Right lung (tissue), 10 donors: ENCODE data around the gene RNF32. TPM values are rescaled to one million over a fixed set of nuclear protein-coding genes. Genes with fewer than 3 reads are reported as not detected.

Experiments used
- DNase-seq, 2 donors: peaks; one replicate each; pipeline ENCODE4 v3.0.0-alpha.2; 2013
- long read RNA-seq, 8 donors: transcript quantifications; one replicate each; lab custom pipeline, GENCODE V29; 2026
- polyA plus RNA-seq, 5 donors: library from polyadenylated mRNA; unstranded; fragments of 120-200 nt; gene quantifications; one replicate each; pipeline versions ENCODE4 v1.2.1 to v1.2.3, GENCODE V29; 2013; ENCODE audit warnings: inconsistent platforms in 1 of 5, low replicate concordance in 1 of 5; ENCODE audit not compliant: insufficient read length in 5 of 5, insufficient read depth in 1 of 5

The RNF32 gene
- 1 to 10 TPM; 3.9 to 8.1 (median 5.1) TPM for polyA plus RNA-seq
- long read RNA-seq, donor 1, partial matches to known transcripts = 26 of 27 reads
- long read RNA-seq, donor 1, other reads (novel, unspliced or antisense) = 0 of 27 reads
- long read RNA-seq, donor 2 = 0 reads
- long read RNA-seq, donor 3 = 0 reads
- long read RNA-seq, donor 4, partial matches to known transcripts = 7 of 12 reads
- long read RNA-seq, donor 4, other reads (novel, unspliced or antisense) = 5 of 12 reads
- long read RNA-seq, donor 5, partial matches to known transcripts = 0 of 1 reads
- long read RNA-seq, donor 5, other reads (novel, unspliced or antisense) = 0 of 1 reads
- long read RNA-seq, donor 6 = 0 reads
- long read RNA-seq, donor 7, partial matches to known transcripts = 0 of 12 reads
- long read RNA-seq, donor 7, other reads (novel, unspliced or antisense) = 12 of 12 reads
- long read RNA-seq, donor 8, partial matches to known transcripts = 6 of 6 reads
- long read RNA-seq, donor 8, other reads (novel, unspliced or antisense) = 0 of 6 reads

DNA sequence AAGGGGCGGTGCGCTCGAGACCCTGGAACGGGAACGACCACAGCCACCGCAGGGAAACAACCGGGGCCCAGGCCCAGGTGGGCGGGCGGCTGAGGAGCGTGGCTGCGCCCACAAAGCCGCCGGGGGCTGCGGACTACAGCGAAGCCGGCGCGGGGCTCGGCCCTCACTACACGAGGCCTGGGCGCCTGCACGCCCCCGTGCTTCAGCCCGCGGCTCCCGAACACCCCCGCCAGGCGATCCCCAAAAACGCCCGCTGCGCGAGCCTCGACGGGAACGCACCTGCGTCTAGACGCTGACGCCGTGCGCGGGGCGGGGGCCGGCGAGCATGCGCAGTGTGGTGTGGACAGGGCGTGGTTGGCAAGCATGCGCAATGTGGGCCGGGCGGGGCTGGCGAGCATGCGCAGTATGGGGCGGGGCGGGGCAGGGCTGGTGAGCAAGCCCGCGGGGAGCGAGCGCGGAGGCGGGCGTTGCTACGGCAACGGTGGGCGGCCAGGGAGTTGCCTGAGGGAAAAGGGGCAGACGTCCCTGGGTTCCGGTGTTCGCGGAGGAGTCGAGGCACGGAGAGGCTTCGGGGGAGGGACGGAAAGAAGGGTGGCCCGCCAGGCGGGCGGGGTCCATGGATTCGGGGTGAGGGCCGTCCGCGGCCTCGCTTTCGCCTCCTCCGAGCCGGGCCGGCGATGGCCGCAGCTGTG is at the start of gene RNF32:
Gene RNF32, plus strand, starts transcription at position 518 of the 692 bp plus-strand sequence. CDS start 3,104 bp downstream, outside the sequence.
- peak; percentile 94 to 95 for DNase-seq

- no peak for DNase-seq
Measured at GRCh38 chr7:156592155-156592884, 48.3 kb upstream of the RNF32 start.

- no peak for DNase-seq
Measured at GRCh38 chr7:156594283-156595080, 46.1 kb upstream of the RNF32 start.

DNA sequence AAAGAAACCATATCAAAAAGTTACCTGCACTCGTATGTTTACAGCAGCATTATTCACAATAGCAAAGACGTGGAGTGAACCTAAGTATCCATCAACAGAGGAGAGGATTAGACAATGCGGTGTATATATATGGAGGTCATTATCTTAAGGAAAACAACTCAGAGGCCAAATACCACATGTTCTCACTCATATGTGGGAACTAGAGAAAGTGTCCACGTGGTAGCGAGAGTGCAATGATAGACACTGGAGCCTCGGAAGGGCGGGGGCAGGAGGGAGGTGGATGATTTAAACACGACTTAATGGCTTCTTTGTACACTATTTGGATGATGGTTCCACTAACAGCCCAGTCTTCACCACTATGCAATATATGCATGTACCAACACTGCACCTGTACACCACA is 40.1 kb upstream of the RNF32 start:
- DNase-seq = no peak

GRCh38 chr7:156602283-156602682 is 38.3 kb upstream of the RNF32 start:
- no peak for DNase-seq

GRCh38 chr7:156603011-156603410 is 37.6 kb upstream of the RNF32 start:
- no peak for DNase-seq

- DNase-seq = no peak
Measured at GRCh38 chr7:156603629-156604028, 36.9 kb upstream of the RNF32 start.

- no peak for DNase-seq
Measured at GRCh38 chr7:156604311-156604710, 36.3 kb upstream of the RNF32 start.

GRCh38 chr7:156604836-156605695 is 35.5 kb upstream of the RNF32 start:
- no peak for DNase-seq

- no peak for DNase-seq
Measured at GRCh38 chr7:156606135-156606534, 34.4 kb upstream of the RNF32 start.

GRCh38 chr7:156606691-156607331 is 33.8 kb upstream of the RNF32 start:
- no peak for DNase-seq

DNA sequence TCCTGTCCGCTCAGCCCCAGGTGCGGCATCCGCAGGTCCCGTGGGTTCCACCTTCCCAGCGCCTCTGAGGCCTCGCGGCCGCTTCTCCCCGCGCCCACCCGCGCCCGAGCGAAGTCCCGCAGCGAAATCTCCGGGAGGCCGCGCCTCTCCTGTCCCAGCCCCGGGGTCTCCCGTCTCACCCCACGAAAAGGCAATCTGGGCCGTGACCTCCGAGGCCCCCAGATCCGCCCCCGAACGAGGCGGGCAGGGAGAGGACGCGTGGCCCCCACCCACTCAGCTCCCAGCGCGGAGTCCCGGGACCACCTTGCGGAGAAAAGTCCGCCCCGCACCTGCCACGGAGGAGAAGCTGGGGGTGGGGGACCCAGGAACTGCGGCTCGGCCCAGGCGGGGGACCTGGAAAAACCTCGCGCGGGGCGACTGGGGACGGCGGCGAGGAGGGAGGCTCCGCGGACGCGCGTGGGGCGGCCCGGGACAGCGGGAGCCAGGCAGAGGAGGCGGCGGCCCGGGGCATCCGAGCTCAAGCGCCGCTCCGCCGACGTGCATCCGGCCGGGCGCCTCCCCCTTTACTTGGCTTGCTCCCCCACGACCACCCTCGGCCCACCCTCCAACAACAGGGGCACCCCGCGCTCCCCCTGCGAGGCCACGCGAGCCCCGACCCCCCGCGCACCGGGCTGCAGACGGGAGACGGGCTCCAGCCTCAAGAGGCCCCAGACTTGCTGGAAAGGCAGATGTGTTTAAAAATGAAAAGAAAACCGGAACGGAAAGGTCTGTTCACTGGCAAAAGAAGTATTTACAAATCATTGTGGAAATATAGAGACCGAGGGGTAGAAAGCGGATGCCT is 33.0 kb upstream of the RNF32 start:
- no peak for DNase-seq

- no peak for DNase-seq
Measured at GRCh38 chr7:156608173-156608478, 32.4 kb upstream of the RNF32 start.

GRCh38 chr7:156609010-156609877 is 31.3 kb upstream of the RNF32 start:
- DNase-seq = no peak

DNA sequence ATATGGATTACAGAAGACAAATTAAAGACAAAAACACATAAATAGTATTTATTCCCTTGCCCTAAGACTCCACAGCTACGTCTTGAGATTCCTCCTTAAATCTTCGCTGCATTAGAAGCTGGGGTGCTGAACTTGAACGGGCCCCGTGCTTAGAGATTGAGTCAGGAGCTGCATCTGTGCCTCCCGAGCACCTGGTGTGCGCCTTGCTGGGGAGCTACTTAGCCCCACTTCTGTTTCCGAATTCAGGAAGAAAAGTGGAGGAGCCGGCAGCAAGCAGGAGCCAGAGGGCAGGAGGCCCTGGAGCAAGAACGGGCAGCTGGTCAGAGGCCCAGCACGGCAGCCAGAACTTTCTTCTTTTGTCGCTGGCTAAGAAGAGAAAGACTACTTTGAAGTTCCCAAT is 30.4 kb upstream of the RNF32 start:
- DNase-seq = no peak

- no peak for DNase-seq
Measured at GRCh38 chr7:156610601-156611000, 30.0 kb upstream of the RNF32 start.

DNA sequence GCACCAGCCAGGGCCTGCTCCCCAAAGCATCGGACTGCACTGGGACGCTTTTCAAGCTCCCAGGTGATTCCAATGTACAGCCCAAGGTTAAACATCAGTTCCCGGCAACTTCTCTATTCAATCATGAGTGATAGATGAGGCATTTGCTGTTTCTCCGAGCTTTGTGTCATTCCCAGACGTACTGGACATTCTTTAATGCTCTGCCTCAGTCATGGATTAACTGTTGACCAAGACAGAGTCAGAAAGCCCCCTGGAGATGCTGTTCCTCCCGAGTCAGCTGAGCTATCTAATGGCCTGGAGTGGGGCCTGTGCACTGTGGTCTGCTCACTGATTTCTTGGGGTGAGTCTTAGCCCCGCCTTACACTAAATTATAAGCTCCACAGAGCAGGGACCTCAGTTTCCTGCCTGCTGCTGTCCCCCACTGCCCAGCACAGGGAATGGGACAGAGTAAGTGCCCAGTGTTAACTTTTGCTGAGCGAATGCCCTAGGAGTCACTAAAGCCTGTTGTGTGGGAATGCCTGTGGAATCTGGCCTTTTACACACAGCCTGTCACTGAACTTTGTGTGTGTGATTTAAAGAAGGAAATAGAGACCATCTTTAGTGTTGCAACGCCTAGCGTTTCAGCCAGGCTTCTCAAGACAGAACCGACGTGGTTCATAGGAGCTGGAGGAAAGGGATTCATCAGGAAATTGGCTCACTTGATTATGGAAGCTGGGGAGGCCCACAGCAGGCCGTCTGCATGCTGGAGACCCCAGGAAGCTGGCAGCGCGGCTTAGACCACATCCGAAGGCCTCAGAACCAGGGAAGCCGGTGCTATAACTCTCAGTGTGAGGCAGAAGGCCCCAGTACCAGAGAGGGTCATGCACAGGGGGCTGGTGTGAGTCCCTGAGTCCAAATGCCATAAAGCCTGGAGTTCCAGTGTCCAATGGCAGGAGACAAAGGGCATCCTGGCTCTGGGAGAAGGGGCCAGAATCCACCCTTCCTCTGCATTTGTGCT is 29.3 kb upstream of the RNF32 start:
- no peak for DNase-seq
